Activated CD8-positive, alpha-beta memory T cell treated with anti-CD3 and anti-CD28 coated beads, Interleukin-2, amount 50 U/mL, for 48 hours (primary cell): ENCODE data around the gene EML4.
"Not testable (repeated sequence)": the region's sequence is repeated elsewhere in the genome, so short reads cannot be mapped to it uniquely, and the experiment has no call there.

Experiments used
- DNase-seq: peaks from one replicate; pipeline ENCODE4 v3.0.0-alpha.2; 2020

Gene EML4

GRCh38 chr2:42173467-42173866 is 4.3 kb downstream of the EML4 start:
- not testable (repeated sequence) for DNase-seq

GRCh38 chr2:42176992-42177738 is 8.0 kb downstream of the EML4 start:
- no peak for DNase-seq

DNA sequence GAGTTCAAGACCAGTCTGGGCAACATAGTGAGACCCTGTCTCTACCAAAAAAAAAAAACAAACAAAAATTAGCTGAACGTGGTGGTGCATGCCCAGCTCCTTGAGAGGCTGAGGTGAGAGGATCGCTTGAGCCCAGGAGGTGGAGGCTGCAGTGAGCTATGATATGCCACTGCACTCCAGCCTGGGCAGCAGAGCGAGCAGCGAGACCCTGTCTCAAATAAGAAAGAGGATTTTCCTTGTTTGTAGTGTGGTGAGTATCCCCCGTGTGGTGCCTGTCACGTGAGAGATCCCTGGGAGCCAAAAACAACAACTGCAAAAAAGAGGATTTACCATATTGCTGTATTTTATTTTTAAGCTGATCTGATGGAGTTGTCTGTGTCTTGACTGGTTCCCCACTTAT is 9.2 kb downstream of the EML4 start:
- no peak for DNase-seq

DNA sequence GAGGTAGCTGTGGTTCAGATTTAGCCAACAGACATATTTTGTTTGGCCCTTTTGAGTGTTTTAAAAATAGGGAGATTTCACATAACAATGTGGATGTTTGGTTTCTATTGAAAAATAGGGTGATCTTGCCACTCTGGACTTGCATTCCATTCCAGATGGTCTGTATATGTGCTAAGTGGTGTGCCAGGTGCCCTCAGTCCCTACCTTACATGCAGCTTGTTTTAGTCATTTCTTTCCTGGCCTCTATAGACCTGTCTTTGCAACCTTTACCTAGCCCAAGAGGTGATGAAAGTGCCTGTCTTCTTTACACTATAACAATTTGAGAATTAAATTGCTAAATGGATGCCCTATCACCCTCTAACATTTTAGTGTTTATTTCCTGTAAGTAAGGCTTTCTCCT is 11.1 kb downstream of the EML4 start:
- DNase-seq: no peak

- DNase-seq: no peak
Observed at GRCh38 chr2:42182654-42183308, 13.6 kb downstream of the EML4 start.

DNA sequence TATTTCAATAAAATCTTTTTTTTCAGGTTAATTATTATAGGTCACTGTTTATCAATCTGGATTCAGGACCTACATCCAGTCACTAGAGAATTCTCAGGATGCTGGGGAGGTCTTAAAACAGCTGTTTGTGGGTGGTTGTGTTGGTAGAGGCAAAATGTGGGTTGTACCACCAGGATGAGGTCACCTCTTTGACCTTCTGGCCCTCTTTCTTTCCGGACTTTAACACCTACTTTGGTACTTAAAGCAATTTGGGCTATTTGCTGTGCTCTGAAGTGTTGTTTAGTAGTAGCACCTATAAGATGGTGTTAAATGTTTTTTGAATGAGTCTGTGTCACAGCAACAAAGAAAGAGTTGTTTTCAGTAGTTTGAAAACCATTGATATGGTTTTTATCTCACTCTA is 14.6 kb downstream of the EML4 start:
- no peak for DNase-seq

GRCh38 chr2:42184346-42184745 is 15.2 kb downstream of the EML4 start:
- DNase-seq: no peak

DNA sequence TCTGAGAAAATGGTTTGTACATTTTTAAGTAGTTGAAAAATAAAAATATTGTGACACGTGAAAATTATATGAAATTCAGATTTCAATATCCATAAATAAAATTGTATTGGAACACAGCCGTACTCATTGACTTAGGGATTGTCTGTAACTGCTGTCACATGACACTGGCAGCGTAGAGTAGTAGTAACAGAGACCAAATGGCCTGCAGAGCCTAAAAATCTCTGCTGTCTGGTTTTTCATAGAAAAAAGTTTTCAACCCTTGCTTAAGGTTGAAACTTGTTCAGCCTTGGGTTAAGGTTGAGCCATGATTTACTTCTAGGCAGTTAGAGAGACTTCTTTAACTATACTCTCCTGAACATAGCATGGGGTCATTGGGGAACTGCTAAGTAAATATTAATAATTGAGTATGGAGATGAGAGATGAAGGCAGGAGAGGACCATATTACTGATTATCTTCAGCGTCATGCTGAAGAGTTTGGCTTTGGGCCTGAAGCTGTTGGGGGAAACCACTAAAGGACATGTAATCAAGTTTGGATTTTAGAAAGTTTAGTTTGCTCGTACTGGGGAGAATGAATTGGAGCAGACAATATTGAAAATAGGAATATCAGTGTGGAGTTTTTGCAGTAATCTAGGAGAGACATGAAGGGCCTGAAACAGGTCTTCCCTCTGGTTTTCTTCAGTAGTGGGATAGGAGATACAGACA is 16.2 kb downstream of the EML4 start:
- DNase-seq: no peak

DNA sequence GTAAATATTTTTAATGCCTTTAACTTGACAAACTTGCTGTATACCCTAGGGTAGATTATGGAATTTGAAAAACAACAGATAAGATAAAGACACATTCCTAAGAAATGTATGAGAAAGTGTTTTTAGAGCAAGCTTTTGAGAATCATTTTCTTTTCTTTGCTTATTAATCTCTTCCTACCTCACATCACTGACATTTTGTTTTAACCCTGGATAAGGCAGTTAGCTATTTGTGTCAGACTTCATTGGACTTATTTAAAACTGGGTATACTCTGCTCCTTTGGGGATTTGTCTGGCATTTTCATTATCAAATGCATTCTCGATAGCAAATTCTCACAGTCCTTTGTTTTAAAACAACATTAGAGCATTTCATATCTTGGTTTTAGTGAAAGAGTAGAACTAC is 17.2 kb downstream of the EML4 start:
- DNase-seq: no peak

- no peak for DNase-seq
Observed at GRCh38 chr2:42186945-42187632, 17.9 kb downstream of the EML4 start.

GRCh38 chr2:42187886-42188285 is 18.7 kb downstream of the EML4 start:
- no peak for DNase-seq

- no peak for DNase-seq
Observed at GRCh38 chr2:42189235-42189566, 20.0 kb downstream of the EML4 start.

DNA sequence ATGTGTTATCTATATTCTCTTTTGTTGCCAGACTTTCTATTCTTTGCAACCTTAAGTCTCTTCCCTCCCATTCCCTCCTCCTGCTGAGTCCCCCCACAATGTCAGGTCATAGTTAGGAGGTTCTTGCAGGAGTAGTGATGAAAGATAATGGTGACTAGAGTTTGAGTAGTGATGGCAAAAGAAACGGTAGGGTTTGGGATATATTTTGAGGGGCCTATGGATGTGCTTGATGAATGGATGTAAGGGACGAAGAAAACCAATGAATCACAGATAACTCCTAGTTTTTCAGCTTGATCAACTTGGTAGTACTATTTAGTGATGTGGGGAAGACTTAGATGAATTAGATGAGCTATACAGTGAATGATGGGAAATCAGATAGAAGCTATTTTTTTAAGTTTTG is 21.0 kb downstream of the EML4 start:
- DNase-seq: no peak

DNA sequence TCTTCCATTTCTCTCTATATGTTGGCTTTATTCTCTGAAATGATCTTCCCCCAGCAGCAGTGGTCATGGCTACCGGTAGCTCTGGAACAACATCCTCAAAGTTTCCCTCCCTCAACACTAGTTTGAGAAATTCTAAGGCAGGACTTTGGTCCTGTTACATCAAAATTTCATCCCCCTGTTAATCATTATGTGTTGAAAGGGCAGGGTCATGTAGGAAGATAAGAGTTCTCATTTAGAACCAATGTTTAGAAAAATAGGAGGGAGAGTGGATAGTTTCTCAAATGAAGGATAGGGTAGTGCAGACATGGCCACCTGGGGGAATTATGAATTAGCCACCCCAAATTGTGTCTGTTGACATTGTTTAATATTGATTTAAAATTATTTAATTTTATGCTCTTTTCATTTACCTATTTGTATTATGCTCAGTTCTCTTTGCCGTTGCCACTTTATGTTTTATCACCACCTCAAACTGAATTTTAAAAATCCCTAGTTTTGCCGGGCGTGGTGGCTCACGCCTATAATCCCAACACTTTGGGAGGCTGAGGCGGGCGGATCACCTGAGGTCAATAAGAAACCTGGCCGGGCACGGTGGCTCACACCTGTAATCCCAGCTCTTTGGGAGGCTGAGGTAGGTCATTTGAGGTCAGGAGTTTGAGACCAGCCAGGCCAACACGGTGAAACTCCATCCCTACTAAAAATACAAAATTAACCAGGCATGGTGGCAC is 22.3 kb downstream of the EML4 start:
- no peak for DNase-seq

DNA sequence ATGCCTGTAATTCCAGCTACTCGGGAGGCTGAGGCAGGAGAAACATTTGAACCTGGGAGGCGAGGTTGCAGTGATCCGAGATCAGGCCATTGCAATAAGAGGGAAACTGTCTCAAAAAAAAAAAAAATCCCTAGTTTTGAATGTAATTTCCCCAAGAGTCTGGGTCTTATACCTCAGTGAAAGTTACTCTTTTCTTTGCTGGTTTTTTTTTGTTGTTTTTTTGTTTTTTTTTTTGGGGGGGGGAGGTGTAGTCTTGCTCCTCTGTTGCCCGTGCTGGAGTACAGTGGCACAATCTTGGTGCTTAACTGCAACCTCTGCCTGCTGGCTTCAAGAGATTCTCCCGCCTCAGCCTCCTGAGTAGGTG is 22.8 kb downstream of the EML4 start:
- no peak for DNase-seq

DNA sequence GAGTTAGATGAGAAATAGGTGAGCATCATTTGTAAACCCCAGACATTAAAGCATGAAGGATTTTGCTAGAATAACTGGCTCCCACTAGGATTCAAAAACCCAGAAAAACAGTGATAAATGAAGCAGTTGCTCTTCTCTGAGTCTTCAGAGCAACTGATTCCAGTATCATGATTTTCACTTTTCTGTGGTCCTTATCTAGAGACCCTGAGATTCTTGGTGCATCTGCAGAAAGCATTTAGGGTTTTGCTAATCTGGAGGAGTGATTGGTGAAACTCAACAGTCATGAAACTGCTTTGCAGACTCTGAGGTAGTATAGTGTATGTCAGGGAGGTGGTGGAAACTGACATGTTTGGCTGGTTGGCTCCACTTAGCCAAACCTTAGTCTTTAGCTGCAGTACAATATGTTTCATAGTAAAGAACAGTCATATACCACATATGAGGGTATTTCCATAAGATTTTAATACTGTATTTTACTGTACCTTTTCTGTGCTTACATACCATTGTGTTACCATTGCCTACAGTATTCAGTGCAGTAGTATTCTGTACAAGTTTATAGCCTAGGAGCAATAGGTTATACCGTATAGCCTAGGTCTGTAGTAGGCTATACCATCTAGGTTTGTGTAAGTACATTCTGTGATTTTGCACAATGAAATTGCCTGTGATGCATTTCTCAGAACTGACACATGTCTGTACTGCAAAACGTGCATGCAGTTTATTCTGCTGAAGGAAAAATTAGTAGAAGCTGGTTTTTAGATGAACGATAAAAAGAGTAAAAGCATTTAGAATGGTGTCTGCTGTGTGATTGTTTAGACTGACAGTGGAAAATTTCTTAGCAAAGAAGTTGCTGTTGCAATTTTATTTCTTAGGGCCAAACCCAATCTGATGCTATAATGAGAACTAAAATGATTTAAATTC is 23.8 kb downstream of the EML4 start:
- DNase-seq: no peak

DNA sequence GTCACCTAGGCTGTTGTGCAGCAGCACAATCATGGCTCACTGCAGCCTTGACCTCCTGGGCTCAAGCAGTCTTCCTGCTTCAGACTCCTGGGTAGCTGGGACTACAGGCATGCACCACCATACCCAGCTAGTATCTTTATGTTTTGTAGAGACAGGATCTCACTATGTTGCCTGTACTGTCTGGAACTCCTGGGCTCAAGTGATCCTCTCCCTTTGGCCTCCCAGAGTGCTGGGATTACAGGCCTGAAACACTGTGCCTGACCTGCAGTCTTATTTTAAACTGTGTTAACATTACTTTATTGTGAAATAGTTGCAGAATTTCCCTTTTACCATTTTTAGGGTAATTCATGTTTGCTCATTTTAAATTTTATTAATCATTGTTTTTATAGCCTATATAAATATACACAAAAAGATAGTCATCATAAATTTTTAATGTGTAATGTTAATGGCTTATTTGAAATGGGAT is 24.6 kb downstream of the EML4 start:
- no peak for DNase-seq

DNA sequence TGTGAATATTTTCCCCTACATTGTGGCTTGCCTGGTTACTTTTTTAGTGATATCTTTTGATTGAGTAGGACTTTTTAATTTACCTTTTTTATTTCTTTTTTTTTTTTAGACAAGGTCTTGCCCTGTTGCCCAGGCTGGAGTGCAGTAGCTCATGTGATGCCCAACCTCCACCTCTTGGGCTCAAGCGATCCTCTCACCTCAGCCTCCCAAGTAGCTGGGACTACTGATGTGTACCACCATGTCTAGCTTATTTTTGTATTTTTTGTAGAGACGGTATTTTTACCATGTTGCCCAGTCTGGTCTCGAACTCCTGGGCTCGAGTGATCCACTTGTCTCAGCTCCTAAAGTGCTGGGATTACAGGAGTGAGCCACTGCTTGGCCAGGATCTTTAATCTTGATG is 25.3 kb downstream of the EML4 start:
- no peak for DNase-seq

DNA sequence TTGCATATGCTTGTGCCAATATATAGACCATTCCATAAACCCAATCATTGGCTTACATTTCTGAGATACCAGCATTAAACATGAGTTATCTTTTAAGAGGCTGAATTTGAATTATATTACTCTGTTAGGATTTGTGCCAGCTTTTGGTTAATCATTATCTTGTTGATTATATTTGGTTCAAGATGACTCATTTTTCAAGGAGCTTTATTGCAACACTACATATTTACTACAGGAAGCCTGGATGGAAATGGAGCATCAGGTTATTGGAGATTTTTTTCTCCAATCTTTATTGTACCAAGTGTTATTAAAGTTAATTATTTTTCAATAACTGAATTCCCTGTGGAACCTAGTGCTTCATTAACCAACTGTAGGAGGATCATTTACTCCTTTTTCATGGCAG is 26.4 kb downstream of the EML4 start:
- DNase-seq: no peak

DNA sequence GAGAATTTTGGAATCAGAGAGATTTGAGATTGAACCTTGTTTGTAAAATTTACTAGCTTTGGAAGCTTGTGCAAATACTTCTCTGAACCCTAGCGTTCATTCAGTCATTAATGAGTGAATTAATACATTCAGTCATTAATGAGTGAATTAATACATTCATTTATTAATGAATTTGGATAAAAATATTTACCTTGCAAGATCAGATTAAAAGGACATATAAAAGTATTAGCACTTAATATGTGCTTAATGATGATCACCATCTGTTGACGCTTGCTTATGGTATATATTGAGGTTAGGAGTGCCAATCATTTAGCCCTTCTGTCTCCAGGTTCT is 26.9 kb downstream of the EML4 start:
- DNase-seq: no peak

DNA sequence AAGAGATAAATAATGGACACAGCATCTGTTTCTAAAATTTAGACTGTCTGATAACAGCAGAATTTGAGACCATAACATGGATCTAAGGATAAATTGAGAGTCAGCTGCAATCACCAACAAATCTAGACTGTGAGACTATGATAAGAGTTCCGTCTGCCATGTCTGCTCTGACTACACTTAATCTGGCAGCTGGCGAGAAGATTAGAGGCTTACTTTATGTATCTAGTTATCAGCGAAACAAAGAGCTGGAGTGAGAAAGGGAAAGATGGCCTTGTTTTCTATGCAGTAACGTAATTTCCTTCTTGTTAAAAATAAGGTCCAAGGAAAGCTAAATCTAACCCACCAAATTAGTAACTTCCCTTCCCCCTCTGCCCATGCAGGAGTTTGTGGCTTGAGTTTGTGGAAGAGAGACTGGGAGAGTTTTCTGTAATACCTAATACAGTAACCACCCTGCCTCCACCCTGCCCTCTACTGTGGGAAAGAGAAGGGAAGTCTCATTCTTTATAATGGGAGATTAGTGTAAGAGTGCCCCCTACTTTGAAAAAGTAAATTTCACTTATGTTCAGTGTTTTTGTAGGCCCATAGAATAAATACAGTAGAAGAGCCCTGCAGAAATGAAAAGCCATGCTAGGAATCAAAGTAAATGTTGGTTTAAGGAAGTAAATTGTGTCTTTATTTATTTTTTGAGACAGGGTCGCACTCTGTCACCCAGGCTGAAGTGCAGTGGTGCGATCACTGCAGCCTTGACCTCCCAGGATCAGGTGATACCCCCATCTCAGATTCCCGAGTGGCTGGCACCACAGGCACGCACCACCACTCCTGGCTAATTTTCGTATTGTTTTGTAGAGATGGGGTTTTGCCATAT is 27.5 kb downstream of the EML4 start:
- no peak for DNase-seq
